ENCODE data around the gene ZMYND19. TPM values are rescaled to one million over a fixed set of nuclear protein-coding genes. Genes with fewer than 3 reads are reported as not detected.
"Not testable (repeated sequence)": the region's sequence is repeated elsewhere in the genome, so short reads cannot be mapped to it uniquely, and the experiment has no call there.

Gene ZMYND19
- total and polyA plus RNA-seq, 2 donors (not counting 3 experiments of a cell fraction or from before 2014, with no cell fraction given), result 22.8 to 32.6 TPM

DNA sequence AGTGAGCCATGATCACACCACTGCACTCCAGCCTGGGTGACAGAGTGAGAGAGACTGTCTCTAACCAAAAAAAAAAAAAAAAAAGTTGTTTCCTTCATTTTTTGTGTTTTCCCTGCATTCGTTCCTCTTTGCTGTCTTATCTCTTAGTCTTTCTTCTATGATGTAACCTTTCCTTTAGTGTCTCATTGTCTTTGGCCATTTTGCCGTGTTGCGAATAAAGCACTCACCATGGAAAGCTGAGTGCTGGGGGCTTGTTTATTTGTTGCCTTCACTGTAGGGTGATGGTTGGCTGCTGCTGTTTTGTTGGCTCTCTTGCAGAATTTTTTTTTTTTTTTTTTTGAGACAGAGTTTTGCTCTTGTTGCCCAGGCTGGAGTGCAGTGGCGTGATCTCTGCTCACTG lies 36.2 kb upstream of the ZMYND19 start:
- Histone ChIP-seq H3K4me2 (ENCODE audit: insufficient read depth, low read length) (no peak overlapping the region), H3K9ac (replicated peaks; ENCODE audit: extremely low read depth, insufficient read depth, low read length) (no peak overlapping the region), H3K27ac (ENCODE audit: insufficient read depth, low read depth, low read length) (no peak overlapping the region), H3K27me3 (ENCODE audit: control insufficient read depth in 2 of 2, insufficient read depth in 2 of 2, low read length in 2 of 2) (no peaks in the 10 kb centered on the region), H3K9me3 (replicated peaks; ENCODE audit: control insufficient read depth, insufficient read depth, low read length) (no peaks in the 10 kb centered on the region), H3K9me1 (replicated peaks; ENCODE audit: control insufficient read depth, extremely low read depth, insufficient read depth, low read length) (no peaks in the 10 kb centered on the region), H4K20me1 (replicated peaks; ENCODE audit: control insufficient read depth, extremely low read depth, insufficient read depth, low read length) (peaks cover 2% of the 10 kb centered on the region), H3K4me1 (ENCODE audit: control insufficient read depth, extremely low read depth, insufficient read depth, low read length) (peaks cover 6% of the 10 kb centered on the region), H2AFZ (ENCODE audit: low read depth, low read length) (no peak overlapping the region), H3K36me3 (ENCODE audit: control insufficient read depth in 2 of 2, extremely low read depth in 1 of 2, insufficient read depth in 2 of 2, low read length in 2 of 2) (no peaks in the 10 kb centered on the region), H3K79me2 (ENCODE audit: control insufficient read depth, insufficient read depth, low read length) (peaks cover 90% of the 10 kb centered on the region), H3K4me3 (replicated peaks in 1 of 3; ENCODE audit: insufficient read depth in 1 of 3, low read depth in 1 of 3, low read length in 3 of 3) (no peak overlapping the region)
- no TSS peak for BruUV-seq (replicated peaks)
- intact Hi-C loops (cut with micrococcal nuclease), result no loop called here
- dilution Hi-C loops (cut with MboI; ENCODE audit: extremely low pct_ligation_motif_present, low sequenced_read_pairs), result no loop called here
- CTCF ChIA-PET, result no interaction called here
- no peak for FAIRE-seq
- DNase-seq (ENCODE audit: low read depth, low spot score), result no peak
- TF ChIP-seq FOS (IDR thresholded peaks at IDR 0.05; ENCODE audit: borderline replicate concordance, insufficient read depth, low read length) (no peak), POLR2A (IDR thresholded peaks at IDR 0.05; ENCODE audit: low read depth, low read length) (no peak), POLR2AphosphoS5 (IDR thresholded peaks at IDR 0.05; ENCODE audit: insufficient read depth, low read depth, low read length) (no peak), EZH2 (IDR thresholded peaks at IDR 0.05; ENCODE audit: borderline replicate concordance, low read depth, low read length, severe bottlenecking) (no peak), CTCF (IDR thresholded peaks at IDR 0.05; ENCODE audit: extremely low read depth in 1 of 2, insufficient read depth in 1 of 2, low read depth in 1 of 2, low read length in 2 of 2) (no peak), GATA2 (IDR thresholded peaks at IDR 0.05; ENCODE audit: insufficient read depth, insufficient read length, low read depth, low read length) (no peak), MYC (IDR thresholded peaks at IDR 0.05; ENCODE audit: low read depth, low read length) (no peak), JUN (IDR thresholded peaks at IDR 0.05; ENCODE audit: borderline replicate concordance, insufficient read depth, insufficient read length, low read depth) (no peak)
- TF ChIP-seq, protein P1, sequence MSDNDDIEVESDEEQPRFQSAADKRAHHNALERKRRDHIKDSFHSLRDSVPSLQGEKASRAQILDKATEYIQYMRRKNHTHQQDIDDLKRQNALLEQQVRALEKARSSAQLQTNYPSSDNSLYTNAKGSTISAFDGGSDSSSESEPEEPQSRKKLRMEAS (IDR thresholded peaks at IDR 0.05; ENCODE audit: insufficient read depth, insufficient read length), result no peak
- POLR2A ChIA-PET, result no interaction called here

- H3K27me3 ChIP-seq (ENCODE audit: control insufficient read depth in 2 of 2, insufficient read depth in 2 of 2, low read length in 2 of 2); H2AFZ ChIP-seq (ENCODE audit: low read depth, low read length); H3K9me1 ChIP-seq (replicated peaks; ENCODE audit: control insufficient read depth, extremely low read depth, insufficient read depth, low read length); H3K27ac ChIP-seq (ENCODE audit: insufficient read depth, low read depth, low read length); dilution Hi-C loops (cut with MboI; ENCODE audit: extremely low pct_ligation_motif_present, low sequenced_read_pairs); H3K36me3 ChIP-seq (ENCODE audit: control insufficient read depth in 2 of 2, extremely low read depth in 1 of 2, insufficient read depth in 2 of 2, low read length in 2 of 2); H3K9me3 ChIP-seq (replicated peaks; ENCODE audit: control insufficient read depth, insufficient read depth, low read length); DNase-seq (ENCODE audit: low read depth, low spot score); FAIRE-seq; H3K4me3 ChIP-seq (replicated peaks in 1 of 3; ENCODE audit: insufficient read depth in 1 of 3, low read depth in 1 of 3, low read length in 3 of 3); H3K9ac ChIP-seq (replicated peaks; ENCODE audit: extremely low read depth, insufficient read depth, low read length); H4K20me1 ChIP-seq (replicated peaks; ENCODE audit: control insufficient read depth, extremely low read depth, insufficient read depth, low read length); CTCF ChIA-PET; BruUV-seq (replicated peaks); H3K4me2 ChIP-seq (ENCODE audit: insufficient read depth, low read length); POLR2A ChIA-PET: not testable (repeated sequence)
- intact Hi-C loops (cut with micrococcal nuclease), result loop anchor here (5.0 kb wide), 1 partner anchor 50 kb away; no protein-coding TSS in a partner anchor
- Histone ChIP-seq H3K79me2 (ENCODE audit: control insufficient read depth, insufficient read depth, low read length) (peaks cover 86% of the 10 kb centered on the region), H3K4me1 (ENCODE audit: control insufficient read depth, extremely low read depth, insufficient read depth, low read length) (peaks cover 22% of the 10 kb centered on the region)
Measured at GRCh38 chr9:137622211-137622610, 31.9 kb upstream of the ZMYND19 start.
